ENCODE measurements around the gene SMDT1.
"Not testable (repeated sequence)": the region's sequence is repeated elsewhere in the genome, so short reads cannot be mapped to it uniquely, and the experiment has no call there.

The SMDT1 gene

GRCh38 chr22:42101199-42101598, 21.7 kb downstream of the SMDT1 start:
- Histone ChIP-seq H3K4me3 (ENCODE audit: low read depth, low read length) (no peak overlapping the region), H3K4me1 (no peaks in the 10 kb centered on the region), H3K27me3 (no peaks in the 10 kb centered on the region), H3K9me3 (no peaks in the 10 kb centered on the region; the same call in 1 of the 2 replicates), H3K36me3 (no peaks in the 10 kb centered on the region)
- no peak for TF ChIP-seq CTCF (IDR thresholded peaks at IDR 0.05; ENCODE audit: low read depth, low read length)
- DNase-seq: no peak

- not testable (repeated sequence) for H3K4me1 ChIP-seq; H3K4me3 ChIP-seq (ENCODE audit: low read depth, low read length); H3K27me3 ChIP-seq; H3K36me3 ChIP-seq; DNase-seq; H3K9me3 ChIP-seq
Observed at GRCh38 chr22:42104332-42104860, 24.9 kb downstream of the SMDT1 start.

GRCh38 chr22:42108848-42109247, 29.3 kb downstream of the SMDT1 start:
- H3K9me3 ChIP-seq: no peaks in the 10 kb centered on the region; the same call in 1 of the 2 replicates
- no peaks in the 10 kb centered on the region for H3K4me1 ChIP-seq
- no peaks in the 10 kb centered on the region for H3K36me3 ChIP-seq
- no peaks in the 10 kb centered on the region for H3K27me3 ChIP-seq
- no peak for DNase-seq
- no peak overlapping the region for H3K4me3 ChIP-seq (ENCODE audit: low read depth, low read length)
- no peak for TF ChIP-seq CTCF (IDR thresholded peaks at IDR 0.05; ENCODE audit: low read depth, low read length)

- no peak for DNase-seq
- Histone ChIP-seq H3K4me1 (no peaks in the 10 kb centered on the region), H3K36me3 (no peaks in the 10 kb centered on the region), H3K27me3 (no peaks in the 10 kb centered on the region), H3K4me3 (ENCODE audit: low read depth, low read length) (no peak overlapping the region), H3K9me3 (no peaks in the 10 kb centered on the region)
- no peak for TF ChIP-seq CTCF (IDR thresholded peaks at IDR 0.05; ENCODE audit: low read depth, low read length)
Observed at GRCh38 chr22:42111798-42112197, 32.3 kb downstream of the SMDT1 start.

- DNase-seq: peak; percentile 59
- not testable (repeated sequence) for H3K27me3 ChIP-seq; H3K36me3 ChIP-seq; H3K9me3 ChIP-seq; H3K4me3 ChIP-seq (ENCODE audit: low read depth, low read length); H3K4me1 ChIP-seq
- peak; percentile 59 for TF ChIP-seq CTCF (IDR thresholded peaks at IDR 0.05; ENCODE audit: low read depth, low read length)
Observed at GRCh38 chr22:42112793-42113192, 33.3 kb downstream of the SMDT1 start.

- no peak overlapping the region for H3K4me3 ChIP-seq (ENCODE audit: low read depth, low read length)
- H3K27me3 ChIP-seq: no peaks in the 10 kb centered on the region
- no peaks in the 10 kb centered on the region for H3K9me3 ChIP-seq
- no peaks in the 10 kb centered on the region for H3K4me1 ChIP-seq
- TF ChIP-seq CTCF (IDR thresholded peaks at IDR 0.05; ENCODE audit: low read depth, low read length): peak; percentile 73
- DNase-seq: peak; percentile 68
- H3K36me3 ChIP-seq: no peaks in the 10 kb centered on the region
Observed at GRCh38 chr22:42114721-42115120, 35.2 kb downstream of the SMDT1 start.

- H3K4me1 ChIP-seq; DNase-seq; H3K4me3 ChIP-seq (ENCODE audit: low read depth, low read length); H3K9me3 ChIP-seq; H3K27me3 ChIP-seq; H3K36me3 ChIP-seq: not testable (repeated sequence)
Observed at GRCh38 chr22:42115420-42115830, 35.9 kb downstream of the SMDT1 start.
